Right atrium auricular region (tissue), 2 donors: Measurements from ENCODE around the gene CHCHD4. TPM values are rescaled to one million over a fixed set of nuclear protein-coding genes. Genes with fewer than 3 reads are reported as not detected.
"Not testable (repeated sequence)": the region's sequence is repeated elsewhere in the genome, so short reads cannot be mapped to it uniquely, and the experiment has no call there.

Source experiments
- DNase-seq: peaks from one replicate; pipeline ENCODE4 v3.0.0-alpha.2; 2019; ENCODE audit warnings: low spot score
- H3K27ac ChIP-seq, 2 donors: fragments of 200-600 bp; sonication (generic); 1 replicate in 1 of 2; 2 replicates in 1 of 2; pipeline ENCODE4 v1.5.1; 2016 to 2019
- H3K27me3 ChIP-seq, 2 donors: fragments of 200-600 bp; sonication (generic); one replicate each; pipeline versions ENCODE4 v1.5.1 to v1.6.0; 2017 to 2019
- H3K36me3 ChIP-seq: fragments of 200-600 bp; sonication (generic); one replicate; pipeline ENCODE4 v1.5.1; 2016
- H3K4me1 ChIP-seq, 2 donors: fragments of 200-600 bp; sonication (generic); one replicate each; pipeline versions ENCODE4 v1.5.1 to v1.6.0; 2017 to 2019
- H3K4me3 ChIP-seq, 2 donors: fragments of 200-600 bp; sonication (generic); 1 replicate in 1 of 2; 2 replicates in 1 of 2; pipeline ENCODE4 v1.5.1; 2017 to 2019; ENCODE audit warnings: mild to moderate bottlenecking in 1 of 2, moderate library complexity in 1 of 2
- H3K9me3 ChIP-seq, 2 donors: fragments of 200-600 bp; sonication (generic); one replicate each; pipeline ENCODE4 v1.5.1; 2019
- CTCF ChIP-seq, 2 donors: fragments of 200-600 bp; sonication (generic); IDR thresholded peaks; one replicate each; pipeline ENCODE4 v1.5.1; 2019; ENCODE audit warnings: antibody characterized with exemption in 2 of 2
- total RNA-seq, 2 donors: library from RNA; depleted of rRNA; stranded (reverse); fragments of >200 nt; gene quantifications; one replicate each; pipeline ENCODE4 v1.1.0, GENCODE V29; 2016

The CHCHD4 gene
- total RNA-seq, 2 donors from 2014 or later, result 24.3 to 32.3 TPM

- no peak overlapping the region for H3K4me3 ChIP-seq
- TF ChIP-seq CTCF (IDR thresholded peaks at IDR 0.05), result no peak
- H3K27ac ChIP-seq, result no peak overlapping the region
- H3K36me3 ChIP-seq, result no peaks in the 10 kb centered on the region
- H3K4me1 ChIP-seq, result no peaks in the 10 kb centered on the region
- H3K9me3 ChIP-seq, result peaks cover 0 to 4% of the 10 kb centered on the region in 2 donors
- no peak for DNase-seq
- H3K27me3 ChIP-seq, result no peaks in the 10 kb centered on the region
Measured at GRCh38 chr3:14093831-14094230, 30.8 kb downstream of the CHCHD4 start.

GRCh38 chr3:14092464-14092863 lies 32.2 kb downstream of the CHCHD4 start:
- TF ChIP-seq CTCF (IDR thresholded peaks at IDR 0.05), result no peak
- H3K4me3 ChIP-seq, result no peak overlapping the region
- H3K4me1 ChIP-seq, result no peaks in the 10 kb centered on the region
- no peak for DNase-seq
- no peak overlapping the region for H3K27ac ChIP-seq
- H3K36me3 ChIP-seq, result no peaks in the 10 kb centered on the region
- no peaks in the 10 kb centered on the region for H3K27me3 ChIP-seq
- H3K9me3 ChIP-seq, result peaks cover 0 to 8% of the 10 kb centered on the region in 2 donors

DNA sequence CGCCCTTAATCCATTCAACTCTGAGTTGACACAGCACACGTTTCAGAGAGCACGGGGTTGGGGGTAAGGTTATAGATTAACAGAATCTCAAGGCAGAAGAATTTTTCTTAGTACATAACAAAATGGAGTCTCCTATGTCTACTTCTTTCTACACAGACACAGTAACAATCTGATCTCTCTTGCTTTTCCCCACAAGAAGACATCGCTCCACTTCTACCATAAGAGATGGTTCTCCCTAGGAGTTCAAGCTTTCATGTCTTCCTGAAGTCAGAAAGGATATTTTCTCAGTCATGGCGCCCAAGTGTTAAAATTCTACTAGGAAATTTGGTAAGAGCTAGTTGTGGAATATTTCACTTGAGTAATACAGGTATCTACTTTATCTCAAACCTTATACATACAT lies 32.7 kb downstream of the CHCHD4 start:
- H3K27me3 ChIP-seq, result not testable (repeated sequence)

GRCh38 chr3:14087461-14087860 lies 37.2 kb downstream of the CHCHD4 start:
- H3K36me3 ChIP-seq, H3K27me3 ChIP-seq, H3K9me3 ChIP-seq, H3K4me1 ChIP-seq, H3K4me3 ChIP-seq, H3K27ac ChIP-seq, DNase-seq: not testable (repeated sequence)

More for the DNA sequence above, 32.7 kb downstream of the CHCHD4 start:
- not testable (repeated sequence) for H3K9me3 ChIP-seq, H3K4me3 ChIP-seq, DNase-seq, H3K27ac ChIP-seq, H3K4me1 ChIP-seq, H3K36me3 ChIP-seq

DNA sequence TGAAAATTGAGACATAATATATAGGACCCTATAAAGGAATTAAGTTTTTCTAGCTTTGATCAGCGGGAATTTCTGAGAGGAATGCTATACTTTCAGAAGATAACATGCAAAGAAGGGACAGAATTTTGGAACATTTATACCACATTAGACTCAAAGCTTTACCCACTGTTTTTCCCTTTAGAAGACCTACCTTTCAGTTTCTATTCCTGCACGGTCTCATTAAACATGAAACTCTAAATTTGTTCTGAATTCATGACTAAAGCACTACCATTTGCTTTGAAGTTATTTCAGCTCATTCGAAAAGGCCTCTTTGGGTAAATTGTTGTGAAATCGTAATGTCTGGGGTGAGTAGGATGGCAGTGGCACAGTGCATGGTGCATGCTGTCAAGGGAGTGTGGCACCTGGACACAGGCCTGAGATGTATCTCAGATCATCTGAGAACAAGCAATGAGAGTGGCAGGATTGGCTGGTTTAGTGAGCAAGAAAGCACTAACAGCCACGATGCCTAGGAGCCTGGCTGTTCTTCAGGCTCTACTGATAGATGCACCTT lies 42.5 kb downstream of the CHCHD4 start:
- Histone ChIP-seq H3K36me3 (no peaks in the 10 kb centered on the region), H3K27ac (no peak overlapping the region), H3K9me3 (peaks cover 0 to 4% of the 10 kb centered on the region in 2 donors), H3K4me1 (no peaks in the 10 kb centered on the region), H3K27me3 (no peaks in the 10 kb centered on the region), H3K4me3 (no peak overlapping the region)
- TF ChIP-seq CTCF (IDR thresholded peaks at IDR 0.05), result no peak
- DNase-seq, result no peak

- no peak for DNase-seq
- H3K9me3 ChIP-seq, result peaks cover 0 to 4% of the 10 kb centered on the region in 2 donors
- TF ChIP-seq CTCF (IDR thresholded peaks at IDR 0.05), result no peak
Measured at GRCh38 chr3:14077310-14077709, 47.4 kb downstream of the CHCHD4 start.

DNA sequence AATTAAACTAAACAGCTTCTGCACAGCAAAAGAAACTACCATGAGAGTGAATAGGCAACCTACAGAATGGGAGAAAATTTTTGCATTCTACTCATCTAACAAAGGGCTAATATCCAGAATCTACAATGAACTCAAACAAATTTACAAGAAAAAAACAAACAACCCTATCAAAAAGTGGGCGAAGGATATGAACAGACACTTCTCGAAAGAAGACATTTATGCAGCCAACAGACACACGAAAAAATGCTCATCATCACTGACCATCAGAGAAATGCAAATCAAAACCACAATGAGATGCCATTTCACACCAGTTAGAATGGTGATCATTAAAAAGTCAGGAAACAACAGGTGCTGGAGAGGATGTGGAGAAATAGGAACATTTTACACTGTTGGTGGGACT lies 49.4 kb downstream of the CHCHD4 start:
- H3K4me3 ChIP-seq, DNase-seq, H3K27me3 ChIP-seq: not testable (repeated sequence)

More at GRCh38 chr3:14077310-14077709, 47.4 kb downstream of the CHCHD4 start:
- H3K27ac ChIP-seq, result no peak overlapping the region
- H3K4me1 ChIP-seq, result no peaks in the 10 kb centered on the region
- no peaks in the 10 kb centered on the region for H3K27me3 ChIP-seq
- H3K36me3 ChIP-seq, result no peaks in the 10 kb centered on the region
- H3K4me3 ChIP-seq, result no peak overlapping the region

More for the DNA sequence above, 49.4 kb downstream of the CHCHD4 start:
- H3K27ac ChIP-seq, H3K9me3 ChIP-seq, H3K36me3 ChIP-seq, H3K4me1 ChIP-seq: not testable (repeated sequence)
